NCI-H2107 treated with DMSO at 0.1 percent for 48 hours (cell line): ENCODE data around the gene TTYH1.
"Not testable (repeated sequence)": the region's sequence is repeated elsewhere in the genome, so short reads cannot be mapped to it uniquely, and the experiment has no call there.

Source experiments
- DNase-seq: peaks from one replicate; lab custom pipeline; 2025; ENCODE audit not compliant: unreplicated experiment; lab: John Stamatoyannopoulos, UW

The TTYH1 gene

GRCh38 chr19:54436628-54437252, 21.5 kb downstream of the TTYH1 start:
- DNase-seq = no peak

- DNase-seq = no peak
These were observed 24.0 kb downstream of the TTYH1 start for GRCh38 chr19:54439174-54439851.

- DNase-seq = no peak
These were observed 25.4 kb downstream of the TTYH1 start for GRCh38 chr19:54440641-54441040.

GRCh38 chr19:54444737-54445136, 29.5 kb downstream of the TTYH1 start:
- DNase-seq = no peak

GRCh38 chr19:54446349-54446748, 31.1 kb downstream of the TTYH1 start:
- DNase-seq = not testable (repeated sequence)

- DNase-seq = no peak
These were observed 32.9 kb downstream of the TTYH1 start for GRCh38 chr19:54448040-54448773.

GRCh38 chr19:54448774-54449700, 33.8 kb downstream of the TTYH1 start, which contains the start of gene LENG8:
LENG8 (plus strand) TSS chr19:54449199; CDS start chr19:54451345, 2,146 bp downstream.
- DNase-seq = peak; percentile 91

- DNase-seq = no peak
These were observed 34.4 kb downstream of the TTYH1 start for GRCh38 chr19:54449701-54450069.

- DNase-seq = peak; percentile 45
These were observed 36.1 kb downstream of the TTYH1 start for GRCh38 chr19:54451331-54451871.

GRCh38 chr19:54451997-54452396, 36.7 kb downstream of the TTYH1 start:
- DNase-seq = no peak

GRCh38 chr19:54452626-54453025, 37.4 kb downstream of the TTYH1 start:
- no peak for DNase-seq

GRCh38 chr19:54453921-54454780, 38.9 kb downstream of the TTYH1 start:
- no peak for DNase-seq

- no peak for DNase-seq
These were observed 39.8 kb downstream of the TTYH1 start for GRCh38 chr19:54454781-54455675.

- no peak for DNase-seq
These were observed 40.6 kb downstream of the TTYH1 start for GRCh38 chr19:54455786-54456422.

GRCh38 chr19:54456423-54457373, 41.4 kb downstream of the TTYH1 start:
- DNase-seq = no peak

GRCh38 chr19:54457773-54458647, 42.7 kb downstream of the TTYH1 start:
- no peak for DNase-seq
